K562 (cell line): Measurements from ENCODE around the gene ARHGAP22. TPM values are rescaled to one million over a fixed set of nuclear protein-coding genes. Genes with fewer than 3 reads are reported as not detected.

Source experiments
- ATAC-seq: fragments of 200-7000 bp; cut with Tn5 transposase; 3 replicates; pipeline ENCODE4 v1.9.1; 2020; ENCODE audit warnings: moderate library complexity
- BruUV-seq: library from RNA; stranded (reverse); fragments of 400-500 nt; replicated peaks from 2 replicates; lab custom pipeline; 2021; lab: Mats Ljungman, UMichigan
- CTCF ChIA-PET: fragments of 300-600 bp; formaldehyde crosslinking; extraction: SDS; loops from one replicate; lab custom pipeline; 2021; ENCODE audit warnings: low intra/inter-chr PET ratio; lab: Yijun Ruan, JAX
- POLR2A ChIA-PET: fragments of 300-600, 350-650 bp; sonication (Branson Sonifier 250); formaldehyde crosslinking; extraction: SDS; loops from one replicate; lab custom pipeline; 2021; ENCODE audit warnings: antibody characterized with exemption, inconsistent platforms; lab: Yijun Ruan, JAX
- DNase-seq, 4 experiments: peaks; one replicate each; pipeline versions ENCODE4 v3.0.0 to v3.0.0-alpha.2; 2011 to 2018; ENCODE audit warnings: low spot score in 3 of 4, mixed read lengths in 3 of 4; ENCODE audit errors: extremely low read depth in 1 of 4
- FAIRE-seq: peaks from 2 replicates; lab custom pipeline; 2011; peaks lifted over from hg19 to GRCh38; lab: Jason Lieb, UNC
- H2AFZ ChIP-seq: 2 replicates; pipeline ENCODE4 v1.6.0; 2011; ENCODE audit warnings: low read depth, low read length, control low read depth, inconsistent platforms
- H3K27ac ChIP-seq: fragments of 200-600 bp; 3 replicates; pipeline ENCODE4 v1.8.0; 2011; ENCODE audit warnings: low read depth, mild to moderate bottlenecking, control low read depth, inconsistent platforms, low read length, moderate library complexity, mixed read lengths; ENCODE audit errors: extremely low read depth
- H3K27me3 ChIP-seq, 2 experiments: fragments of 300-600 bp in 1 of 2; 2 replicates in 1 of 2; 3 replicates in 1 of 2; pipeline versions ENCODE4 v1.6.0 to v1.8.0; 2011; ENCODE audit warnings: inconsistent platforms in 2 of 2, low read length in 2 of 2, mild to moderate bottlenecking in 1 of 2, mixed read lengths in 1 of 2, moderate library complexity in 1 of 2; ENCODE audit not compliant: control insufficient read depth in 2 of 2, insufficient read depth in 2 of 2
- H3K36me3 ChIP-seq: fragments of 300-600 bp; 3 replicates; pipeline ENCODE4 v1.8.0; 2011; ENCODE audit warnings: mild to moderate bottlenecking, low read length, inconsistent platforms; ENCODE audit not compliant: control insufficient read depth, insufficient read depth
- H3K4me1 ChIP-seq, 2 experiments: fragments of 200-600 bp in 1 of 2; replicated peaks in 1 of 2; 2 replicates in 1 of 2; 3 replicates in 1 of 2; pipeline versions ENCODE4 v1.5.1 to v1.8.0; 2011; ENCODE audit warnings: inconsistent platforms in 2 of 2, low read length in 2 of 2, mild to moderate bottlenecking in 1 of 2, mixed read lengths in 1 of 2, moderate library complexity in 1 of 2; ENCODE audit not compliant: control insufficient read depth in 2 of 2, insufficient read depth in 2 of 2
- H3K4me2 ChIP-seq: 2 replicates; pipeline ENCODE4 v1.6.1; 2011; ENCODE audit warnings: low read length, control low read depth, inconsistent platforms, mixed read lengths; ENCODE audit not compliant: insufficient read depth
- H3K4me3 ChIP-seq: fragments of 200-600 bp; sonication (generic), shearing (Covaris generic); 2 replicates; pipeline ENCODE4 v1.5.1; 2016; ENCODE audit warnings: control low read depth, inconsistent platforms
- H3K79me2 ChIP-seq: fragments of 200-600 bp; 3 replicates; pipeline ENCODE4 v1.8.0; 2011; ENCODE audit warnings: low read length, inconsistent platforms; ENCODE audit not compliant: control insufficient read depth, insufficient read depth
- H3K9ac ChIP-seq, 2 experiments: 2 replicates each; pipeline versions ENCODE4 v1.6.0 to v1.6.1; 2011; ENCODE audit warnings: low read depth in 2 of 2, low read length in 2 of 2, control low read depth in 1 of 2, inconsistent platforms in 1 of 2, mild to moderate bottlenecking in 1 of 2, mixed read lengths in 1 of 2; ENCODE audit not compliant: insufficient read depth in 1 of 2
- H3K9me1 ChIP-seq: one replicate; pipeline ENCODE4 v1.6.0; 2011; ENCODE audit warnings: inconsistent platforms, mild to moderate bottlenecking, low read length, moderate library complexity; ENCODE audit not compliant: control insufficient read depth, insufficient read depth
- H3K9me3 ChIP-seq: replicated peaks from 2 replicates; pipeline ENCODE4 v1.5.1; 2011; ENCODE audit warnings: low read depth, low read length, inconsistent platforms; ENCODE audit not compliant: control insufficient read depth, insufficient read depth
- H4K20me1 ChIP-seq: replicated peaks from 2 replicates; pipeline ENCODE4 v1.6.1; 2011; ENCODE audit warnings: low read length, inconsistent platforms, mixed read lengths; ENCODE audit not compliant: control insufficient read depth, insufficient read depth
- FOXJ2 ChIP-seq: fragments of 200-800 bp; sonication (Bioruptor generic); IDR thresholded peaks from 2 replicates; pipeline ENCODE4 v1.6.1; 2016; ENCODE audit warnings: missing genetic modification characterization, missing compliant biosample characterization
- GTF2A2 ChIP-seq: IDR thresholded peaks from 2 replicates; pipeline ENCODE4 v1.6.1; 2016; ENCODE audit warnings: mild to moderate bottlenecking, missing genetic modification characterization, missing compliant biosample characterization
- HDAC6 ChIP-seq: IDR thresholded peaks from 2 replicates; pipeline ENCODE4 v1.6.1; 2012; ENCODE audit warnings: low read depth, mild to moderate bottlenecking, control low read depth, inconsistent platforms, low read length, moderate library complexity
- IFI16 ChIP-seq: fragments of 250-450 bp; sonication (Bioruptor Pico); IDR thresholded peaks from 2 replicates; pipeline ENCODE4 v2.1.2; 2022; ENCODE audit warnings: mild to moderate bottlenecking, inconsistent platforms
- KLF13 ChIP-seq: fragments of 450-650 bp; IDR thresholded peaks from 2 replicates; pipeline ENCODE4 v1.6.1; 2016; ENCODE audit warnings: missing genetic modification characterization, low read depth, mild to moderate bottlenecking, missing compliant biosample characterization, moderate library complexity, borderline replicate concordance
- KLF16 ChIP-seq: IDR thresholded peaks from 2 replicates; pipeline ENCODE4 v1.6.1; 2016; ENCODE audit warnings: antibody characterized with exemption
- MCM3 ChIP-seq: fragments of 450-650 bp; IDR thresholded peaks from 2 replicates; pipeline ENCODE4 v1.6.1; 2016
- MCM5 ChIP-seq: fragments of 450-650 bp; IDR thresholded peaks from 2 replicates; pipeline ENCODE4 v1.6.1; 2016; ENCODE audit warnings: low read depth
- MCM7 ChIP-seq, 2 experiments: fragments of 450-650 bp; IDR thresholded peaks; 2 replicates each; pipeline ENCODE4 v1.6.1; 2016 to 2018
- NUFIP1 ChIP-seq: fragments of 450-650 bp; IDR thresholded peaks from 2 replicates; pipeline ENCODE4 v1.6.1; 2018; ENCODE audit not compliant: partially characterized antibody
- SIN3B ChIP-seq: fragments of 450-650 bp; IDR thresholded peaks from 2 replicates; pipeline ENCODE4 v1.6.1; 2017; ENCODE audit warnings: low read depth, mild to moderate bottlenecking, moderate library complexity
- SMC3 ChIP-seq: conservative IDR thresholded peaks from 2 replicates; pipeline ENCODE4 v1.6.1; 2011; ENCODE audit warnings: low read depth, low read length, improper control_type of control experiment; ENCODE audit not compliant: insufficient read depth
- TBL1XR1 ChIP-seq, 2 experiments: IDR thresholded peaks; 2 replicates each; pipeline ENCODE4 v1.6.1; 2012; ENCODE audit warnings: improper control_type of control experiment in 2 of 2, low read length in 2 of 2, mild to moderate bottlenecking in 1 of 2
- U2AF2 ChIP-seq: fragments of 200-400 bp; formaldehyde crosslinking; optimal IDR thresholded peaks from 2 replicates; pipeline ENCODE3; 2017; ENCODE audit warnings: low read depth, mild to moderate bottlenecking, low read length
- ZNF57 ChIP-seq: fragments of 450-650 bp; formaldehyde crosslinking; IDR thresholded peaks from 2 replicates; pipeline ENCODE4 v1.4.0; 2020; ENCODE audit warnings: mild to moderate bottlenecking, moderate library complexity
- WGBS: fragments of 100-300 bp; shearing (Covaris generic); methylation state at CpG from one replicate; pipeline ENCODE4 v1.1.6; 2016; ENCODE audit warnings: low coverage, mixed read lengths; ENCODE audit not compliant: insufficient coverage; ENCODE audit errors: missing lambda C conversion rate; 5-methylcytosine and 5-hydroxymethylcytosine counted together
- in situ Hi-C: fragments of 300-500 bp; cut with MboI; formaldehyde crosslinking; loops from 4 replicates; pipeline ENCODE4 v1.15.0; 2018; ENCODE audit warnings: inconsistent platforms, mixed read lengths
- intact Hi-C: fragments of 100-400 bp; cut with micrococcal nuclease; formaldehyde crosslinking; loops from 2 replicates; pipeline ENCODE4 v1.14.2; 2022
- polyA plus RNA-seq, 8 experiments: library from polyadenylated mRNA; depleted of rRNA in 4 of 8; stranded (reverse) in 5 of 8; unstranded in 3 of 8; fragments of >200 nt; fragmentation: Nextera tagmentation in 2 of 8; fragmentation: Illumina TruSeq in 1 of 8; extraction: Ambion mirVana in 2 of 8; extraction: Trizol in 1 of 8; gene quantifications; 2 replicates each; pipeline versions ENCODE4 v1.2.1 to v1.2.3, GENCODE V29; 2011 to 2014; ENCODE audit warnings: inconsistent platforms in 1 of 8, missing spikeins in 1 of 8
- total RNA-seq, 7 experiments: library from RNA; depleted of rRNA in 6 of 7; stranded (reverse); fragments of >200 nt in 6 of 7; fragmentation: Illumina TruSeq in 2 of 7; extraction: Trizol in 2 of 7; gene quantifications; 2 replicates each; pipeline versions ENCODE4 v1.2.1 to v1.2.3, GENCODE V29; 2011 to 2021; ENCODE audit warnings: low replicate concordance in 1 of 7
- TF ChIP-seq, protein P1 (sequence below): fragments of 250-450 bp; sonication (Bioruptor Pico); IDR thresholded peaks from 2 replicates; pipeline ENCODE4 v1.5.0; 2020; ENCODE audit warnings: mild to moderate bottlenecking, borderline replicate concordance

ARHGAP22 gene
- total and polyA plus RNA-seq, 9 of the 15 experiments (the other 6 are each of a cell fraction or from before 2014, with no cell fraction given): 1.3 to 28.1 (median 12.7) TPM

DNA sequence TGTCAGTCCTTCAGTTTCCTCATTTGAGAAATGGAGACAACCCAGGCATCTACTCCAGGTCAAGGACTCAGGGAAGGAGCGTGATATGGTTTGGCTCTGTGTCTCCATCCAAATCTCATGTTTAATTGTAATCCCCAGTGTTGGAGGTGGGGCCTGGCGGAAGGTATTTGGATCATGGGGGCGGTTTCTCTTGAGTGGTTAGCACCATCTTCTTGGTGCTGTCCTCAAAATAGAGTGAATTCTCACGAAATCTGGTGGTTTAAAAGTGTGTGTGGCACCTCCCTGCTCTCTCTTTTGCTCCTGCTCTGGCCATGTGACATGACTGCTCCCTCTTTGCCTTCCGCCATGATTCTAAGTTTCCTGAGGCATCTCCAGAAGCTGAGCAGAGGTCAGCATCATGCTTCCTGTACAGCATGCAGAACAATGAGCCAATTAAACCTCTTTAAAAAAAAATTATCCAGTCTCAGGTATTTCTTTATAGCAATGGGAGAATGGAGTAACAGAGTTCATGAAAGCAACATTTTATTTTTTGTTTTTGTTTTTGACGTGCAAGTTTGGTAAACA lies 30.0 kb downstream of the ARHGAP22 start:
- Histone ChIP-seq H3K27ac (no peak overlapping the region), H3K36me3 (no peaks in the 10 kb centered on the region), H2AFZ (no peak overlapping the region), H3K9me1 (no peaks in the 10 kb centered on the region), H3K9ac (no peak overlapping the region), H3K4me1 (no peaks in the 10 kb centered on the region), H4K20me1 (no peaks in the 10 kb centered on the region)
- in situ Hi-C loops: no loop called here
- DNase-seq: no peak
- ATAC-seq: no peak
- TF ChIP-seq, protein P1, sequence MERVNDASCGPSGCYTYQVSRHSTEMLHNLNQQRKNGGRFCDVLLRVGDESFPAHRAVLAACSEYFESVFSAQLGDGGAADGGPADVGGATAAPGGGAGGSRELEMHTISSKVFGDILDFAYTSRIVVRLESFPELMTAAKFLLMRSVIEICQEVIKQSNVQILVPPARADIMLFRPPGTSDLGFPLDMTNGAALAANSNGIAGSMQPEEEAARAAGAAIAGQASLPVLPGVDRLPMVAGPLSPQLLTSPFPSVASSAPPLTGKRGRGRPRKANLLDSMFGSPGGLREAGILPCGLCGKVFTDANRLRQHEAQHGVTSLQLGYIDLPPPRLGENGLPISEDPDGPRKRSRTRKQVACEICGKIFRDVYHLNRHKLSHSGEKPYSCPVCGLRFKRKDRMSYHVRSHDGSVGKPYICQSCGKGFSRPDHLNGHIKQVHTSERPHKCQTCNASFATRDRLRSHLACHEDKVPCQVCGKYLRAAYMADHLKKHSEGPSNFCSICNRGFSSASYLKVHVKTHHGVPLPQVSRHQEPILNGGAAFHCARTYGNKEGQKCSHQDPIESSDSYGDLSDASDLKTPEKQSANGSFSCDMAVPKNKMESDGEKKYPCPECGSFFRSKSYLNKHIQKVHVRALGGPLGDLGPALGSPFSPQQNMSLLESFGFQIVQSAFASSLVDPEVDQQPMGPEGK: no peak
- TF ChIP-seq KLF13 (tag): no peak
- TF ChIP-seq HDAC6: no peak
- no peak for TF ChIP-seq IFI16
- TF ChIP-seq U2AF2: no peak
- no peak for TF ChIP-seq KLF16
- TF ChIP-seq MCM7 (IDR thresholded peaks at IDR 0.05): no peak
- no peak for TF ChIP-seq GTF2A2
- no peak for TF ChIP-seq SMC3
- TF ChIP-seq ZNF57 (CRISPR knock-in tag): no peak
- TF ChIP-seq MCM5: no peak
- TF ChIP-seq NUFIP1: no peak
- no peak for TF ChIP-seq SIN3B
- TF ChIP-seq MCM3: no peak
- no peak for TF ChIP-seq FOXJ2 (tag)
- TF ChIP-seq TBL1XR1 (IDR thresholded peaks at IDR 0.05; ENCODE audit: low read length in 2 of 2): no peak
- TF ChIP-seq, all 486 proteins: peak for 0
- no peak overlapping the region for H3K4me3 ChIP-seq
- H3K79me2 ChIP-seq: no peaks in the 10 kb centered on the region
- peaks cover 20 to 26% of the 10 kb centered on the region in 2 experiments; a peak in 4 of 5 replicates for H3K27me3 ChIP-seq
- ChIA-PET CTCF (no interaction called here), POLR2A (no interaction called here)
- WGBS: 18% methylated on average over 6 of the region's 6 CpGs
- no peaks in the 10 kb centered on the region for H3K9me3 ChIP-seq
- no TSS peak for BruUV-seq
- no peak overlapping the region for H3K4me2 ChIP-seq
- intact Hi-C loops: no loop called here
- no peak for FAIRE-seq
